Stimulated activated CD4-positive, alpha-beta T cell treated with anti-CD3 and anti-CD28 coated beads, TNF-alpha, amount 100 ng/mL, for 24 hours (primary cell): ENCODE results near the gene RRP36.
A peak's percentile ranks its signal among the peaks of the same experiment; 100 is the strongest.

Experiments used
- DNase-seq, 3 experiments: peaks; one replicate each; pipeline ENCODE4 v3.0.0-alpha.2; 2020; ENCODE audit warnings: low read depth in 3 of 3

Gene RRP36

DNA sequence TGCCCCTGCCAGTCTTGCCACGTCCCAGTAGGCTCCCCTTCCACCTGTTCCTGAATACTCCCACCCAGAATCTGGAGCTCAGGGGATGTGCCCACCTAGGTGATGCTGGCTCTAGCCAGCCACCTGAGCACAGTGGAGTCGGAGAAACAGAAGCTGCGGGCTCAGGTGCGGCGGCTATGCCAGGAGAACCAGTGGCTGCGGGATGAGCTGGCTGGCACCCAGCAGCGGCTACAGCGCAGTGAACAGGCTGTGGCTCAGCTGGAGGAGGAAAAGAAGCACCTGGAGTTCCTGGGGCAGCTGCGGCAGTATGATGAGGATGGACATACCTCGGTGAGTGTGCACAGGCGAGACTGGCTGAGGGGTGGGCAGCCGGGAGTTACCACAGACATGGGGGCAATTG lies 41.4 kb downstream of the RRP36 start:
- DNase-seq: no peak

DNA sequence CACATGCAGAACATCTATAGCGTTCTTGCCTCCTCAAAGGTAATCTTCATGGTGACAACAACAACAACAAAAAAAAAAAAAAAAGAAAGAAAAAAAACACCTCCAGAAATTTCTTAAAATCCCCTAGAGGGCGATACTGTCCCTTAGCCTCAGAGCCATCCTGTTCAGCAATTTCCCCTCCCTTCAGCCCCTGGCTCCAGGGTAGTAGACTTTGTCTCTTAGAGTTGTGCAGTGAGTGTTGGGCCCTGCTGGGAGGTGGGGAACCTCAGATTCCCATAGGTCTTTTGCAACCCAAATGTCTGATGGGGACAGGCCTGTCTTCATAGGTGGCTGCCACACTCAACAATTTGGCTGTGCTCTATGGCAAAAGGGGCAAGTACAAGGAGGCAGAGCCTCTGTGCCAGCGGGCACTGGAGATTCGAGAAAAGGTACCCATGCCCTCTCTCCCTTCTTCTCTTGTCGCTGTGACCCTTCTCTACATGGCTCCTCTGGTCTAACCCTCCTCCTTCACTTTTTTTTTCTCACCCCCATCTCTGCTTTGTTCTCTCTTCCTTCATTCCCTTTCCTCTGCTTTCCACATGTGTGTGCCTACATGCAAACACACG lies 48.7 kb downstream of the RRP36 start:
- no peak for DNase-seq

DNA sequence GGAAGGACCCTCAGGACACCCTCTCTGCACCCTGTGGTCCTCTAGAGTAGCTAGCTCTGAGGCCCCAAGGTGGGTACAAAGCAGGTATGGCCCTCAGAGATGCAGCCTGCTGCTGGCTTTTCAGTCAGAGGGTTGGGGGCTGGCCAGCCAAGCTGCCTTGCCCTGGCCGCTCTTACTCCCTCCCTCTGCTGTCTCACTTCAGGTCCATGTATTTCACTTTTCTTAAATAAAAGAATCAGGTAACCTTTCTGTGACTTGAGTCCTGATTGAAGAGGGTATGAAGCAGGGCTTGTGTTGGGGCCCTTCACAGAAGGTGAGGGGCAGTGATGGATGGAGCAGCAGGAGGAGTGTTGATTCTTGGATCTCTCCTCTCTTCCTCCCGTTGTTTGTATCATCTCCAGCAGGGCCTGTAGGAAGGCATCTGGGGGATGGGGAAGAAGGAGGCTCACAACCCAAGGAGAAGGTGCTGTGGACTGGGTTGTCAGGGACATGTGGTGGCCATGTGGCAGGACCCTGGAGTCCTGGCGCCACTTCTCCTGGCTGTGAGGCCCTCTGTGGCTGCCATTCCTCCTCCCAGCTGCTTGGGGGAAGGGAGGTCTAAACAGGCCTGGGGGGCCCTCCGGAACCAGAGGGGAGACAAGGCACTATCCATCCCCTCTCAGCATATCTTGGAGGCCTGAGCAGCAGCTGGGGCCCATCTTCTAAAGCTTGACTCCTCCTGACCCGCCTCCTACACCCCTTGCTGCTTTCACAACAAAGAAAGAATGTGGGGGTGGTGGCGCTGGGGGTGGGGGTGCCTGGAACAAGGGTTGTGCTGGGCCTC lies 53.6 kb downstream of the RRP36 start:
- no peak for DNase-seq

DNA sequence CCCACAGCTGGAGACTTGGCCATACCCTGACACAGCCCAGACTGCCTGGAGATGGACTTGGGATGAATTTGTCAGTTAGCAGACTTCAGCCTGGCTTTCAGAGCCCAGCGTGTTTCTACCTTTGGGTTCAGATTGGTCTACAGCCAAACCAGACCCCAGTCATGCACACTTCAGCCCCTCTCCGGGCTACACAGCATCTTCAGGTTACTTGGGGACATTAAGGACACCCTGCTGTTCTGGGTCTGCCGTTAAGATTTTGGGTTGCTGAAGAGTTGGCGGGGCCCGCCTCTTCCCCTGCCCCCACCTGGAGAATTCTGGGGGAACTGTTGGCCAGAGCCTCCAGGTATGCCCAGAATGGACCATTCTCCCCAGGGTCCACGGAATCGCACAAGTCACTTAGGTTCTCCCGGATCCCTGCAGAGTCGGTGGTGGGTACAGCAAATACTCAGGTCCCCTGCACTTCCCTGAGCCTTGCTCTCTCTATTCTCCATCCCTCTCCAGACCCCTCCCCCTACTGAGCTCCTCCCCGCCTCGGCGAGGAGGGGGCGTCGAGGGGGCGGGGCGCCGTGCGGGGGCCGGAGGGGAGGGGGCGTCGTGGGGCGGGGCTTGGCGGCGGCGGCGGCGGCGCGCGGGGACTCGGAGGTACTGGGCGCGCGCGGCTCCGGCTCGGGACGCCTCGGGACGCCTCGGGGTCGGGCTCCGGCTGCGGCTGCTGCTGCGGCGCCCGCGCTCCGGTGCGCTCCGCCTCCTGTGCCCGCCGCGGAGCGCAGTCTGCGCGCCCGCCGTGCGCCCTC lies 54.4 kb downstream of the RRP36 start, which contains the start of gene PTK7:
TSS of gene PTK7 (plus strand) at position 645 of the 794 bp plus-strand sequence. CDS start 175 bp downstream, outside the sequence.
- peak in 1 of 3 experiments; percentile 45 for DNase-seq

DNA sequence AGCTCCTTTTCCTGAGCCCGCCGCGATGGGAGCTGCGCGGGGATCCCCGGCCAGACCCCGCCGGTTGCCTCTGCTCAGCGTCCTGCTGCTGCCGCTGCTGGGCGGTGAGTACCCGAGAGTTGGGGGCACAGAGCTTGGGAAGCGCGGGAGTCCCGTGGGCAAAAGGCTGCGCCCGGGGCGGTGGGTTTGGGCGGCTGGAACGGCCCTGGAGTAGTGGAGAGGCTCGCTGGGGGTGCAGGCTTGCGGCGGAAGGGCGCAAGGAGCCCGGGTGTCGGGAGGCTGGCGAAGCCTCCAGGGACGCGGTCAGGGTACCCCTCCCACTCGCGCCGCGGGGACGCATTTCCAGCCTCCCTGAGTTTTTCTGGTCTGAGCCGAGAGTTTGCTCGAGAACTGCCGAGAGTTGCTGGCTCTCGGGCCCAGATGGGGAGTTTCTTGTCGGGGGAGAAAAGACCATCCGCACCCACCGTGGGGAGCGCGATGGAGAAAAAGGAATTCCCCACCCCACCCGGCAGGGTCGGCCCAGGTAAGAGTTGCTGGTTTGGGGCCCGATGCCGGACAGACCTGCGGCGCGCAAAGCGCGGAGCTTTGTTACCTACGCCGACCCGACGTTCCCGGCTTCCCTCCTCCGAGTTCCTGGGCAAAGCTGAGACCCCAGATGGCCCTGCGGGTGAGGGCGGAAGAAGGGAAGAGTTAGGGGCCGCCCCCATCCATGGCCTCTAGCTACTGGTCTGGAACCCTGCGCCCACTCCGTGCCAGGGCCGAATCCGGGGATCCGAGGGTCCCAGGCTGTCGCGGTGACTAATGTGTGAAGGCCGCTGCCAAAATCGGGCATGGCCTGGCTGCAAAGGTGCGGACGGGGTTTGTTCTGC lies 55.3 kb downstream of the RRP36 start:
- no peak for DNase-seq

DNA sequence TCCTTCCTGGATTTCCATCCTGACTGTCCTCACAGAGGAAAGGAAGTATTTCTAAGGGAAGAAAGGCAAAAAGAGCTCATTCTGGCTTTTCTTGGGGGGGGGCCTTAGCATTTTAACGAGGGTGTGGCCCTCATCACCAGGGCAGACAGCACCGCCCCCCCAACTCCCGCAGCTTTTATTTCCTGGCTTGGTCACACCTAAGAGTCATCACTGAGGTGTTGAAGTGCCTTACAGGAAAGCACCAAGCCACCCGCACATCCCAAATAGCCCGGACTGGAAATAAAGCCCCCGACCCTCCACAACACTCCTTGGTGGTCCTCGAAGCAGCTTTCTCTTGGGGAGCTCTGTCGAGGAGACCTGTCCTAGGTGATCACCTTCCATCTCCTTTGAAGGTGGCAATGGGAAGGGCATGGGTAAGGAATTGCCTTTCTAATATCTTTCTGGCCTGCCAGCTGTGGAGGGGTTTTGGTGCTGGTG lies 55.9 kb downstream of the RRP36 start:
- no peak for DNase-seq

DNA sequence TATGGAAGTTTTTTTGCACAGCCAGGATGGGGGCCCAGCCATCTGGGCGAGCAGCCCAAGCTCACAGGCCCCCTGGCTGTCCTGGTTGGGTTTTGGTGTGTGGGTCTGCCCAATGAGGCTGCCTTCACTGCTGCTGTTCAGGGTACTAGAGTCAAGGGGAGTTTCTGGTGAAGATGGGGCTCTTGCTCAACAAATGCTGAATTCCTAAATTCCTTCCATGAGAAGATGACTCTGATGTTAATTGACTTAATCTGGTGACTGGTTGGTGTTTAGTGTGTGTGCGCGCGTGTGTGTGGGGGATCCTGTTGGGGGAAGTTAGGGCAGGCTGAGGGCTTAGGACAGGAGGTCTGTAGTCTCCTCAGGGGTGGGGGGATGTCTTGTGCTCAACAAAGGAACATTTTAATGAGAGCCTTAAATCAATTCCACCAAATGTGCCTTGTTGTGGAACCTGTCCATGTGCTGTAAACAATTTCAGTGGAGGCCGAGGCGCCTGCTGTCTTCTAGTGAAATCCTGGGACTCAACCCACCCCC lies 56.6 kb downstream of the RRP36 start:
- no peak for DNase-seq

DNA sequence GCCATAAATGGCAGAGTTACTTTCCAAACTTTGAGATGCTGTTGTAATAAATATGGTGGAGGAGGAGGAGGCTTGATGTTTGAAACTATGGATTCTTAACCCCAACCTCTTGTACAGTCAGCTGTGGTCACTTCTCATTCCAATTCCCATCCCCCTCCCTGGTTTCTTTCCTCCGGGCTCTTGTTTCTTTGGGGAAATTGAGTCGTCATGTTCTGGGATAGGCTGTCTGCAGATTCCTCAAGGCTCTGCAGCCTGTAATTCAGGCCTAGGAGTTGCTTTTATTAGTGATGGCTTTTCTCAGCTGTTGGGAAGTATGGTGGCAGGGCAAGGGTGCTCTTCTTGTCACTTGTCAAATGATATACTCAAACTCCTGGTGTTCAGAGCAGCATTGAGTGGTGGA lies 57.3 kb downstream of the RRP36 start:
- DNase-seq: no peak
